ENCODE data around the gene EXOC1L. TPM values are rescaled to one million over a fixed set of nuclear protein-coding genes. Genes with fewer than 3 reads are reported as not detected.

The EXOC1L gene
- total and polyA plus RNA-seq, 2 of the 13 experiments (the other 11 are each of a cell fraction or from before 2014, with no cell fraction given) = not detected

DNA sequence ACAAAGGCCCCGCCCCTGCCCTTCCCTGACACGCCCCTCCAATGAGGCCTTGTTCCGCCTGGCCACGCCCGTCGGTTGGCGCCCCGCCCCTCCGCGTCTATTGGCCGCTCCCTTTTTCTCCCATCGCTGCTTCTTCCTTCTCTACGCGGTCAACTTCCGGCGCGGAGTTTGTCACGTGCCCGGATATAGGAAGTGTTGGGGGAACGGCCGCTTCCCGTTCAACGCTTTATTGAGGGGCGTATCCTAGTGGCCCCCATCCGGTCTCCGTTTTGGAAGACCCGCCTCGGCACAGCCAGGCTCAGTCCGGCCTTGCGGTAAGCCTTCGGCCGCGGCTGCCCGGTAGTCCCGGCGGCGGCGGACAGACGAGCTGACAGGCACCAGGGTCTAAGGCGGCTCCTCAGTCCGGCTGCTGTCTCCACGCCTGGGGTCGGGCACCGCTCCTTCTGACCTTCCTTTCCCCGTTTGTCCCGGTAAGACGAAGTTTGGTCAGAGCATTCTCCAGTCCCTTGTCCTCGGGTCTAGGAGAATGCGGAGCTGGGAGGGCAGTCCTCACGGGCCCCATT is 34.0 kb downstream of the EXOC1L start, which contains the start of gene EXOC1 (continued):
- TF ChIP-seq, protein P1, sequence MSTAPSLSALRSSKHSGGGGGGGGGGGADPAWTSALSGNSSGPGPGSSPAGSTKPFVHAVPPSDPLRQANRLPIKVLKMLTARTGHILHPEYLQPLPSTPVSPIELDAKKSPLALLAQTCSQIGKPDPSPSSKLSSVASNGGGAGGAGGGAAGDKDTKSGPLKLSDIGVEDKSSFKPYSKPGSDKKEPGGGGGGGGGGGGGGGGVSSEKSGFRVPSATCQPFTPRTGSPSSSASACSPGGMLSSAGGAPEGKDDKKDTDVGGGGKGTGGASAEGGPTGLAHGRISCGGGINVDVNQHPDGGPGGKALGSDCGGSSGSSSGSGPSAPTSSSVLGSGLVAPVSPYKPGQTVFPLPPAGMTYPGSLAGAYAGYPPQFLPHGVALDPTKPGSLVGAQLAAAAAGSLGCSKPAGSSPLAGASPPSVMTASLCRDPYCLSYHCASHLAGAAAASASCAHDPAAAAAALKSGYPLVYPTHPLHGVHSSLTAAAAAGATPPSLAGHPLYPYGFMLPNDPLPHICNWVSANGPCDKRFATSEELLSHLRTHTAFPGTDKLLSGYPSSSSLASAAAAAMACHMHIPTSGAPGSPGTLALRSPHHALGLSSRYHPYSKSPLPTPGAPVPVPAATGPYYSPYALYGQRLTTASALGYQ (CRISPR knock-in tag; IDR thresholded peaks at IDR 0.05) = peak; percentile 74
- TF ChIP-seq, protein P2, sequence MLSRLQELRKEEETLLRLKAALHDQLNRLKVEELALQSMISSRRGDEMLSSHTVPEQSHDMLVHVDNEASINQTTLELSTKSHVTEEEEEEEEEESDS (CRISPR knock-in tag; IDR thresholded peaks at IDR 0.05; ENCODE audit: borderline replicate concordance) = no peak
- TF ChIP-seq NFIB (CRISPR knock-in tag; IDR thresholded peaks at IDR 0.05; ENCODE audit: borderline replicate concordance) (no peak), NR2F2 (IDR thresholded peaks at IDR 0.05; ENCODE audit: borderline replicate concordance, low read depth) (no peak), SSRP1 (CRISPR knock-in tag; IDR thresholded peaks at IDR 0.05) (no peak), ZNF883 (CRISPR knock-in tag; IDR thresholded peaks at IDR 0.05; ENCODE audit: not compliant biosample characterization) (no peak), SP140L (CRISPR knock-in tag; IDR thresholded peaks at IDR 0.05; ENCODE audit: borderline replicate concordance) (no peak), ZNF160 (CRISPR knock-in tag; IDR thresholded peaks at IDR 0.05) (no peak), RFX5 (IDR thresholded peaks at IDR 0.05; ENCODE audit: low read depth, low read length) (no peak), ZNF780A (CRISPR knock-in tag; IDR thresholded peaks at IDR 0.05) (no peak), NFE2L1 (CRISPR knock-in tag; IDR thresholded peaks at IDR 0.05; ENCODE audit: borderline replicate concordance) (no peak), MXD4 (CRISPR knock-in tag; IDR thresholded peaks at IDR 0.05) (peak; percentile 61; the same call in 1 of the 2 replicates), ZNF616 (CRISPR knock-in tag; IDR thresholded peaks at IDR 0.05; ENCODE audit: low read depth) (no peak), RBM39 (IDR thresholded peaks at IDR 0.05; ENCODE audit: low read depth, low read length, poor library complexity, severe bottlenecking) (peak; percentile 53), PHF20 (CRISPR knock-in tag; IDR thresholded peaks at IDR 0.05) (peak; percentile 95), CREM (IDR thresholded peaks at IDR 0.05) (peak; percentile 68), CREM (CRISPR knock-in tag; IDR thresholded peaks at IDR 0.05) (no peak), MIXL1 (CRISPR knock-in tag; IDR thresholded peaks at IDR 0.05) (peak; percentile 13; the same call in 1 of the 2 replicates), SNAPC2 (CRISPR knock-in tag; IDR thresholded peaks at IDR 0.05) (no peak), FOSL2 (CRISPR knock-in tag; IDR thresholded peaks at IDR 0.05) (no peak), ATAD3A (CRISPR knock-in tag; IDR thresholded peaks at IDR 0.05) (no peak)
- TF ChIP-seq, protein P3, sequence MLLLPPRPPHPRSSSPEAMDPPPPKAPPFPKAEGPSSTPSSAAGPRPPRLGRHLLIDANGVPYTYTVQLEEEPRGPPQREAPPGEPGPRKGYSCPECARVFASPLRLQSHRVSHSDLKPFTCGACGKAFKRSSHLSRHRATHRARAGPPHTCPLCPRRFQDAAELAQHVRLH (CRISPR knock-in tag; IDR thresholded peaks at IDR 0.05; ENCODE audit: borderline replicate concordance, low read depth) = 0 out of 2 replicates have a peak, but pooled peaks have one; percentile 44
- TF ChIP-seq, protein P4, sequence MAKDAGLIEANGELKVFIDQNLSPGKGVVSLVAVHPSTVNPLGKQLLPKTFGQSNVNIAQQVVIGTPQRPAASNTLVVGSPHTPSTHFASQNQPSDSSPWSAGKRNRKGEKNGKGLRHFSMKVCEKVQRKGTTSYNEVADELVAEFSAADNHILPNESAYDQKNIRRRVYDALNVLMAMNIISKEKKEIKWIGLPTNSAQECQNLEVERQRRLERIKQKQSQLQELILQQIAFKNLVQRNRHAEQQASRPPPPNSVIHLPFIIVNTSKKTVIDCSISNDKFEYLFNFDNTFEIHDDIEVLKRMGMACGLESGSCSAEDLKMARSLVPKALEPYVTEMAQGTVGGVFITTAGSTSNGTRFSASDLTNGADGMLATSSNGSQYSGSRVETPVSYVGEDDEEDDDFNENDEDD (CRISPR knock-in tag; IDR thresholded peaks at IDR 0.05; ENCODE audit: borderline replicate concordance) = peak; percentile 16; the same call in 1 of the 2 replicates
- TF ChIP-seq, protein P5, sequence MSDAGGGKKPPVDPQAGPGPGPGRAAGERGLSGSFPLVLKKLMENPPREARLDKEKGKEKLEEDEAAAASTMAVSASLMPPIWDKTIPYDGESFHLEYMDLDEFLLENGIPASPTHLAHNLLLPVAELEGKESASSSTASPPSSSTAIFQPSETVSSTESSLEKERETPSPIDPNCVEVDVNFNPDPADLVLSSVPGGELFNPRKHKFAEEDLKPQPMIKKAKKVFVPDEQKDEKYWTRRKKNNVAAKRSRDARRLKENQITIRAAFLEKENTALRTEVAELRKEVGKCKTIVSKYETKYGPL (CRISPR knock-in tag; IDR thresholded peaks at IDR 0.05) = no peak
- TF ChIP-seq, protein P6, sequence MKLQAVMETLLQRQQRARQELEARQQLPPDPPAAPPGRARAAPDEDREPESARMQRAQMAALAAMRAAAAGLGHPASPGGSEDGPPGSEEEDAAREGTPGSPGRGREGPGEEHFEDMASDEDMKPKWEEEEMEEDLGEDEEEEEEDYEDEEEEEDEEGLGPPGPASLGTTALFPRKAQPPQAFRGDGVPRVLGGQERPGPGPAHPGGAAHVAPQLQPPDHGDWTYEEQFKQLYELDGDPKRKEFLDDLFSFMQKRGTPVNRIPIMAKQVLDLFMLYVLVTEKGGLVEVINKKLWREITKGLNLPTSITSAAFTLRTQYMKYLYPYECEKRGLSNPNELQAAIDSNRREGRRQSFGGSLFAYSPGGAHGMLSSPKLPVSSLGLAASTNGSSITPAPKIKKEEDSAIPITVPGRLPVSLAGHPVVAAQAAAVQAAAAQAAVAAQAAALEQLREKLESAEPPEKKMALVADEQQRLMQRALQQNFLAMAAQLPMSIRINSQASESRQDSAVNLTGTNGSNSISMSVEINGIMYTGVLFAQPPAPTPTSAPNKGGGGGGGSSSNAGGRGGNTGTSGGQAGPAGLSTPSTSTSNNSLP (IDR thresholded peaks at IDR 0.05; ENCODE audit: low read depth, low read length) = no peak

All from HepG2 (cell line).